GM18519 (cell line): ENCODE data around the gene ANO6.
"Not testable (repeated sequence)": the region's sequence is repeated elsewhere in the genome, so short reads cannot be mapped to it uniquely, and the experiment has no call there.

Experiments used
- ATAC-seq: cut with Tn5 transposase; IDR thresholded peaks from one replicate; pipeline ENCODE4 v1.9.1; 2021; ENCODE audit warnings: mild to moderate bottlenecking, moderate library complexity; ENCODE audit not compliant: unreplicated experiment, low FRiP score

ANO6 gene

GRCh38 chr12:45302621-45303369, 86.9 kb downstream of the ANO6 start:
- no peak for ATAC-seq

GRCh38 chr12:45303945-45304344, 88.0 kb downstream of the ANO6 start:
- no peak for ATAC-seq

GRCh38 chr12:45304514-45305178, 88.8 kb downstream of the ANO6 start:
- ATAC-seq = no peak

- no peak for ATAC-seq
These were observed 90.0 kb downstream of the ANO6 start for GRCh38 chr12:45305907-45306306.

GRCh38 chr12:45309836-45310626, 94.1 kb downstream of the ANO6 start:
- ATAC-seq = no peak

- ATAC-seq = no peak
These were observed 94.7 kb downstream of the ANO6 start for GRCh38 chr12:45310627-45310968.

- ATAC-seq = no peak
These were observed 96.1 kb downstream of the ANO6 start for GRCh38 chr12:45312012-45312411.

GRCh38 chr12:45314770-45315169, 98.9 kb downstream of the ANO6 start:
- ATAC-seq = no peak

GRCh38 chr12:45315462-45315861, 99.6 kb downstream of the ANO6 start:
- no peak for ATAC-seq

GRCh38 chr12:45317261-45317660, 101.4 kb downstream of the ANO6 start:
- ATAC-seq = not testable (repeated sequence)

- ATAC-seq = no peak
These were observed 106.9 kb downstream of the ANO6 start for GRCh38 chr12:45322810-45323209.

GRCh38 chr12:45324391-45324790, 108.5 kb downstream of the ANO6 start:
- no peak for ATAC-seq

GRCh38 chr12:45326358-45326975, 110.6 kb downstream of the ANO6 start:
- ATAC-seq = no peak

GRCh38 chr12:45327823-45328383, 112.0 kb downstream of the ANO6 start:
- ATAC-seq = no peak

GRCh38 chr12:45329238-45329637, 113.3 kb downstream of the ANO6 start:
- no peak for ATAC-seq

GRCh38 chr12:45329702-45330101, 113.8 kb downstream of the ANO6 start:
- no peak for ATAC-seq

- ATAC-seq = no peak
These were observed 115.7 kb downstream of the ANO6 start for GRCh38 chr12:45331552-45331951.

GRCh38 chr12:45334396-45334795, 118.5 kb downstream of the ANO6 start:
- ATAC-seq = no peak

GRCh38 chr12:45336331-45336730, 120.4 kb downstream of the ANO6 start:
- no peak for ATAC-seq

- ATAC-seq = no peak
These were observed 121.1 kb downstream of the ANO6 start for GRCh38 chr12:45336762-45337596.
